GM21381 (cell line): ENCODE data around the gene ZFYVE9.
A peak's percentile ranks its signal among the peaks of the same experiment; 100 is the strongest.
"Not testable (repeated sequence)": the region's sequence is repeated elsewhere in the genome, so short reads cannot be mapped to it uniquely, and the experiment has no call there.

Experiments used
- ATAC-seq: cut with Tn5 transposase; IDR thresholded peaks from one replicate; pipeline ENCODE4 v1.9.1; 2021; ENCODE audit warnings: mild to moderate bottlenecking, moderate library complexity; ENCODE audit not compliant: unreplicated experiment

Gene ZFYVE9

GRCh38 chr1:52365746-52366516 is 224.0 kb downstream of the ZFYVE9 start, which contains the start of gene CC2D1B:
Gene CC2D1B, minus strand, starts transcription at chr1:52366205. Its CDS starts 1,585 bp downstream, at chr1:52364620.
- peak; percentile 87 for ATAC-seq

- no peak for ATAC-seq
Observed at GRCh38 chr1:52366517-52366827, 224.6 kb downstream of the ZFYVE9 start.

- ATAC-seq, result no peak
Observed at GRCh38 chr1:52367272-52367671, 225.4 kb downstream of the ZFYVE9 start.

- no peak for ATAC-seq
Observed at GRCh38 chr1:52368383-52369172, 226.7 kb downstream of the ZFYVE9 start.

GRCh38 chr1:52369851-52370250 is 228.0 kb downstream of the ZFYVE9 start:
- ATAC-seq, result not testable (repeated sequence)

GRCh38 chr1:52385376-52385775 is 243.5 kb downstream of the ZFYVE9 start:
- no peak for ATAC-seq

- no peak for ATAC-seq
Observed at GRCh38 chr1:52386458-52386857, 244.6 kb downstream of the ZFYVE9 start.

GRCh38 chr1:52393174-52393573 is 251.3 kb downstream of the ZFYVE9 start:
- ATAC-seq, result no peak
